Fibroblast of lung (primary cell): ENCODE measurements around the gene KCNE5.

Source experiments
- CTCF ChIP-seq, 2 donors: IDR thresholded peaks in 1 of 2; conservative IDR thresholded peaks in 1 of 2; 1 replicate in 1 of 2; 2 replicates in 1 of 2; pipeline ENCODE4 v1.5.1; 2011 to 2012; ENCODE audit warnings: low read length in 2 of 2, control low read depth in 1 of 2, inconsistent platforms in 1 of 2, low read depth in 1 of 2, mild to moderate bottlenecking in 1 of 2
- EZH2 ChIP-seq: IDR thresholded peaks from 2 replicates; pipeline ENCODE4 v1.5.1; 2012; ENCODE audit warnings: low read length, control low read depth, mild to moderate bottlenecking; ENCODE audit errors: missing control alignments

DNA sequence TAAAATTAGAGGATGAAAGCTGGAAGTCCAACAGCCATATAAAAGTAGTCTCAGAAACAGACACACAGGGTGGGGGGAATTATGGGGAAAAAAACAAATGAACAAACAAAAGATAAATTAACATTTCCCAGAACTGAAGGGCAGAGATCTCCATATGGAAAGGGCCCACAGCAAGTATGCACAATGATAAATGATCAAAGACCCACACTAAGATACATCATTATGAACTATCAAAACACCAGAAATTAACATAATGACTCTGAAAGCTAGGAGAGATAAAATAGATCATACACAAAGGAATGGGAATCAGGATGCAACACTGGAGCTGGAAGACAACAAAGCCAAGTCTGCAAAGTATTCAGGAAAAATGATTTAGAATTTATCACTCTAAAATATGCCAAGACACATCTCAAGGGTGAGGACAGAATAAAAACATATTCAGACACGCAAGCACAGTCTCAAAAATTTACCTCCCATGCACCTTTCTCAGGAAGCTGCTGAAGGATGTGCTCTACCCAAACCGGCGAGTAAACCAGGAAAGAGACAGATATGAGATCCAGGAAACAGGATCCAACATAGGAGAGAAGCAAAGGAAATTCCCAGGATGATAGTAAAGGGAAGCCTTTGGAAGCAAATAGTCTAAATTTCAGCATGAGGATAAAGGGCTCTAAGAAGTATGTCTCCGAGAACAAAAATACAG is 30.7 kb upstream of the KCNE5 start:
- TF ChIP-seq CTCF (conservative IDR thresholded peaks at IDR 0.05 in 1 of 2, IDR thresholded peaks at IDR 0.05 in 1 of 2; ENCODE audit: low read depth in 1 of 2, low read length in 2 of 2) (no peak), EZH2 (no peak)
